IMR-90 (cell line): ENCODE results near the gene ZNF318.

ENCODE experiments used
- MAFK ChIP-seq: IDR thresholded peaks from 2 replicates; pipeline ENCODE4 v1.6.1; 2012; ENCODE audit warnings: low read depth, low read length, improper control_type of control experiment
- MAZ ChIP-seq: IDR thresholded peaks from 2 replicates; pipeline ENCODE4 v1.6.1; 2012; ENCODE audit warnings: low read depth, mild to moderate bottlenecking, low read length, improper control_type of control experiment, moderate library complexity, borderline replicate concordance
- MXI1 ChIP-seq: IDR thresholded peaks from 2 replicates; pipeline ENCODE4 v1.6.1; 2012; ENCODE audit warnings: low read depth, mild to moderate bottlenecking, low read length, moderate library complexity, borderline replicate concordance
- POLR2A ChIP-seq: IDR thresholded peaks from 2 replicates; pipeline ENCODE4 v1.6.1; 2012; ENCODE audit warnings: mild to moderate bottlenecking, low read depth, low read length
- RAD21 ChIP-seq: IDR thresholded peaks from 2 replicates; pipeline ENCODE4 v1.6.1; 2012; ENCODE audit warnings: low read length, improper control_type of control experiment
- RCOR1 ChIP-seq: IDR thresholded peaks from 2 replicates; pipeline ENCODE4 v1.6.1; 2012; ENCODE audit warnings: mild to moderate bottlenecking, low read length, improper control_type of control experiment; ENCODE audit not compliant: insufficient replicate concordance
- RFX5 ChIP-seq: IDR thresholded peaks from 2 replicates; pipeline ENCODE4 v1.8.0; 2012; ENCODE audit warnings: low read depth, mild to moderate bottlenecking, low read length, moderate library complexity
- TF ChIP-seq, protein P1 (sequence below): conservative IDR thresholded peaks from 2 replicates; pipeline ENCODE4 v1.5.1; 2012; ENCODE audit warnings: mild to moderate bottlenecking, low read depth, low read length, improper control_type of control experiment

DNA sequence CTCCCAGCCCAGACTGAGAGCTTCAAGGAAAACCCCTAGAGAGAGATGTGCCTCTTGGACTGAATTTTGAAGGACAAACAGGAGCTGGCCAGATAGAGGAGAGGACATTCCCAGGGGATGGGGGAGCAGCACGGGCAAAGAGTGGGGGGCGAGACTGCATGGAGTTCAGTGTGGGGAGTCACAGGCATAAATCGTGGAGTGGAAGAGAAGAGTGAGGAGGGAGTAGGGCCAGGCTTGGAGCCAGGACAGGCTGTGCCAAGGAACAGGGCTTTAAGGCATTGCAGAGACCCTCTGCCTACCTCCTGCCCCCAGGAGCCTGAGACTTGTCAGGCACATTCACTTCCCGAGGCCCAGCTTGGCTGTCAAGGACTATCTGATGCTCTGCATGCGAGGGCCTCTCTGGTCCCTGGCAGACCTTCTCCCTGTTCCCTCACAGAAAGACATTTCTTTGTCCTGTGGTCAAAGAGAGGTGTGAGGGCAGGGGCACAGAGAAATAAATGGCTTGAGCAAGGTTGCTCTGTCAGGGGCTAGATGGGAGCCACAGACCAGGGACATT, 76.6 kb downstream of the ZNF318 start:
- TF ChIP-seq, protein P1, sequence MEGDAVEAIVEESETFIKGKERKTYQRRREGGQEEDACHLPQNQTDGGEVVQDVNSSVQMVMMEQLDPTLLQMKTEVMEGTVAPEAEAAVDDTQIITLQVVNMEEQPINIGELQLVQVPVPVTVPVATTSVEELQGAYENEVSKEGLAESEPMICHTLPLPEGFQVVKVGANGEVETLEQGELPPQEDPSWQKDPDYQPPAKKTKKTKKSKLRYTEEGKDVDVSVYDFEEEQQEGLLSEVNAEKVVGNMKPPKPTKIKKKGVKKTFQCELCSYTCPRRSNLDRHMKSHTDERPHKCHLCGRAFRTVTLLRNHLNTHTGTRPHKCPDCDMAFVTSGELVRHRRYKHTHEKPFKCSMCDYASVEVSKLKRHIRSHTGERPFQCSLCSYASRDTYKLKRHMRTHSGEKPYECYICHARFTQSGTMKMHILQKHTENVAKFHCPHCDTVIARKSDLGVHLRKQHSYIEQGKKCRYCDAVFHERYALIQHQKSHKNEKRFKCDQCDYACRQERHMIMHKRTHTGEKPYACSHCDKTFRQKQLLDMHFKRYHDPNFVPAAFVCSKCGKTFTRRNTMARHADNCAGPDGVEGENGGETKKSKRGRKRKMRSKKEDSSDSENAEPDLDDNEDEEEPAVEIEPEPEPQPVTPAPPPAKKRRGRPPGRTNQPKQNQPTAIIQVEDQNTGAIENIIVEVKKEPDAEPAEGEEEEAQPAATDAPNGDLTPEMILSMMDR, result no peak
- TF ChIP-seq POLR2A (no peak), RCOR1 (no peak), MXI1 (no peak), MAFK (no peak), RAD21 (no peak), RFX5 (no peak), MAZ (no peak)
